Measurements from ENCODE around the gene RNF145.

GRCh38 chr5:159187719-159188118, 21.6 kb downstream of the RNF145 start:
- no peak for TF ChIP-seq EZH2phosphoT487 (conservative IDR thresholded peaks at IDR 0.05; ENCODE audit: low read length)
- no peak for TF ChIP-seq CTCF (IDR thresholded peaks at IDR 0.05; ENCODE audit: insufficient read depth, low read length, poor library complexity, severe bottlenecking)

Measured in SU-DHL-6 (cell line).